ENCODE data around the gene DGKQ. TPM values are rescaled to one million over a fixed set of nuclear protein-coding genes. Genes with fewer than 3 reads are reported as not detected.
"Not testable (repeated sequence)": the region's sequence is repeated elsewhere in the genome, so short reads cannot be mapped to it uniquely, and the experiment has no call there.

DGKQ gene
- total RNA-seq, 1 experiment from 2014 or later: 11.5 TPM

DNA sequence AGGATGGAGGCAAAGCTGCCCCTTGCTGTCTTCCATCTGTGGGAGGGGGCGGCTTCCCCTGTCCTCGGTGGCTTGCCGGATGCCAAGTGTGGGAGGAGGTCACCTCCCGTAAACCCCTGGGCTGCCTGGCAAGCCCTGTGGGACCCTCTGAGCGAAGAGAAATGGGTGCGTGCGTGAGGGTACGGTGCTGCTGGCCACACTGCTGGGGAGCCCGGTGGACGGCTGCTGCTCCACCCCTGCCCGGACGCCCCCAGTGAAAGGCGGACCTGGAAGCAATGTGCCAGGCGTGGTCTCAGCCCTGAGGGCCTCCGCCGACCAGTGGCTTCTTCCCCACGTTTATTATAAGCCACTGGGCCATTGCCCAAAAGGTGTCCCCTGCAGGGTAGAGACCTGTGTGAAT, 8.9 kb upstream of the DGKQ start:
- H2AFZ ChIP-seq: no peak overlapping the region
- H3K27ac ChIP-seq: no peak overlapping the region
- peaks cover 34% of the 10 kb centered on the region for H3K4me1 ChIP-seq (replicated peaks; ENCODE audit: insufficient read depth)
- CTCF ChIA-PET: no interaction called here
- H3K36me3 ChIP-seq (ENCODE audit: low read depth): no peaks in the 10 kb centered on the region
- no peaks in the 10 kb centered on the region for H3K27me3 ChIP-seq (ENCODE audit: insufficient read depth, low read depth)
- H3K4me3 ChIP-seq: no peak overlapping the region
- intact Hi-C loops (cut with micrococcal nuclease; ENCODE audit: unreplicated experiment): loop anchor here (10.0 kb wide), 1 partner anchor 367 kb away; no protein-coding TSS in a partner anchor
- H3K4me2 ChIP-seq: no peak overlapping the region
- H4K20me1 ChIP-seq (ENCODE audit: insufficient read depth): no peaks in the 10 kb centered on the region
- POLR2A ChIA-PET (ENCODE audit: unreplicated experiment): interaction anchor here (0.6 kb wide), 1 partner anchor 133 kb away, joined by 3 read pairs; no protein-coding TSS in a partner anchor
- H3K9me2 ChIP-seq (ENCODE audit: insufficient read depth): no peaks in the 10 kb centered on the region
- no peaks in the 10 kb centered on the region for H3K9me3 ChIP-seq (ENCODE audit: insufficient read depth, low read depth)
- no peak for TF ChIP-seq EZH2 (IDR thresholded peaks at IDR 0.05; ENCODE audit: low read depth)
- TF ChIP-seq, protein P1, sequence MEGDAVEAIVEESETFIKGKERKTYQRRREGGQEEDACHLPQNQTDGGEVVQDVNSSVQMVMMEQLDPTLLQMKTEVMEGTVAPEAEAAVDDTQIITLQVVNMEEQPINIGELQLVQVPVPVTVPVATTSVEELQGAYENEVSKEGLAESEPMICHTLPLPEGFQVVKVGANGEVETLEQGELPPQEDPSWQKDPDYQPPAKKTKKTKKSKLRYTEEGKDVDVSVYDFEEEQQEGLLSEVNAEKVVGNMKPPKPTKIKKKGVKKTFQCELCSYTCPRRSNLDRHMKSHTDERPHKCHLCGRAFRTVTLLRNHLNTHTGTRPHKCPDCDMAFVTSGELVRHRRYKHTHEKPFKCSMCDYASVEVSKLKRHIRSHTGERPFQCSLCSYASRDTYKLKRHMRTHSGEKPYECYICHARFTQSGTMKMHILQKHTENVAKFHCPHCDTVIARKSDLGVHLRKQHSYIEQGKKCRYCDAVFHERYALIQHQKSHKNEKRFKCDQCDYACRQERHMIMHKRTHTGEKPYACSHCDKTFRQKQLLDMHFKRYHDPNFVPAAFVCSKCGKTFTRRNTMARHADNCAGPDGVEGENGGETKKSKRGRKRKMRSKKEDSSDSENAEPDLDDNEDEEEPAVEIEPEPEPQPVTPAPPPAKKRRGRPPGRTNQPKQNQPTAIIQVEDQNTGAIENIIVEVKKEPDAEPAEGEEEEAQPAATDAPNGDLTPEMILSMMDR (conservative IDR thresholded peaks at IDR 0.05): no peak
- BruUV-seq (replicated peaks): no TSS peak
- H3F3A ChIP-seq (ENCODE audit: insufficient read depth, low read depth): peaks cover 37% of the 10 kb centered on the region
- H3K79me2 ChIP-seq (ENCODE audit: low read depth): peaks cover 12% of the 10 kb centered on the region
- no peak for DNase-seq

GRCh38 chr4:978957-979701, 5.8 kb upstream of the DGKQ start:
- ChIA-PET CTCF (no interaction called here), POLR2A (ENCODE audit: unreplicated experiment) (interaction anchor here (0.7 kb wide), 1 partner anchor 439 kb away, joined by 3 read pairs; no protein-coding TSS in a partner anchor)
- TF ChIP-seq, protein P1 (conservative IDR thresholded peaks at IDR 0.05): no peak
- no peak for TF ChIP-seq EZH2 (IDR thresholded peaks at IDR 0.05; ENCODE audit: low read depth)
- peak in 1 of 2 experiments; percentile 68 for DNase-seq
- no peaks in the 10 kb centered on the region for H4K20me1 ChIP-seq (ENCODE audit: insufficient read depth)
- no peaks in the 10 kb centered on the region for H3K9me3 ChIP-seq (ENCODE audit: insufficient read depth, low read depth)
- intact Hi-C loops (cut with micrococcal nuclease; ENCODE audit: unreplicated experiment): no loop called here
- H3K4me1 ChIP-seq (replicated peaks; ENCODE audit: insufficient read depth): peaks cover 17% of the 10 kb centered on the region
- H2AFZ ChIP-seq: peak overlapping the region; percentile 81
- BruUV-seq (replicated peaks): no TSS peak
- no peaks in the 10 kb centered on the region for H3K36me3 ChIP-seq (ENCODE audit: low read depth)
- peaks cover 21% of the 10 kb centered on the region; the same call in 1 of the 2 replicates for H3F3A ChIP-seq (ENCODE audit: insufficient read depth, low read depth)
- H3K4me2 ChIP-seq: peak overlapping the region; percentile 61
- H3K9me2 ChIP-seq (ENCODE audit: insufficient read depth): no peaks in the 10 kb centered on the region
- no peaks in the 10 kb centered on the region for H3K27me3 ChIP-seq (ENCODE audit: insufficient read depth, low read depth)
- H3K27ac ChIP-seq: peak overlapping the region; percentile 69
- H3K4me3 ChIP-seq: no peak overlapping the region
- H3K79me2 ChIP-seq (ENCODE audit: low read depth): no peaks in the 10 kb centered on the region

DNA sequence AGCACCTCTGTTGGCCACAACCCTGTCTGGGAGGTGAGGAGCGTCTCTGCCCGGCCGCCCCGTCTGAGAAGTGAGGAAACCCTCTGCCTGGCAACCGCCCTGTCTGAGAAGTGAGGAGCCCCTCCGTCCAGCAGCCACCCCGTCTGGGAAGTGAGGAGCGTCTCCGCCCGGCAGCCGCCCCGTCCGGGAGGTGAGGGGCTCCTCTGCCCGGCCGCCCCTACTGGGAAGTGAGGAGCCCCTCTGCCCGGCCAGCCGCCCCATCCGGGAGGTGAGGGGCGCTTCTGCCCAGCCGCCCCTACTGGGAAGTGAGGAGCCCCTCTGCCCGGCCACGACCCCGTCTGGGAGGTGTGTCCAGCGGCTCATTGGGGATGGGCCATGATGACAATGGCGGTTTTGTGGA, 2.6 kb upstream of the DGKQ start:
- CTCF ChIA-PET; DNase-seq; H3K4me3 ChIP-seq; H3K36me3 ChIP-seq (ENCODE audit: low read depth); H3K9me3 ChIP-seq (ENCODE audit: insufficient read depth, low read depth); POLR2A ChIA-PET (ENCODE audit: unreplicated experiment); H3K79me2 ChIP-seq (ENCODE audit: low read depth); H3K27me3 ChIP-seq (ENCODE audit: insufficient read depth, low read depth); H3K9me2 ChIP-seq (ENCODE audit: insufficient read depth); H3K4me2 ChIP-seq; H3K27ac ChIP-seq; BruUV-seq (replicated peaks); intact Hi-C loops (cut with micrococcal nuclease; ENCODE audit: unreplicated experiment); H2AFZ ChIP-seq: not testable (repeated sequence)
- H3K4me1 ChIP-seq (replicated peaks; ENCODE audit: insufficient read depth): peaks cover 29% of the 10 kb centered on the region
- peaks cover 21% of the 10 kb centered on the region; the same call in 1 of the 2 replicates for H3F3A ChIP-seq (ENCODE audit: insufficient read depth, low read depth)
- peaks cover 13% of the 10 kb centered on the region for H4K20me1 ChIP-seq (ENCODE audit: insufficient read depth)

Data from PC-9 (cell line).